ENCODE data around the gene PRKAA2.

The PRKAA2 gene

DNA sequence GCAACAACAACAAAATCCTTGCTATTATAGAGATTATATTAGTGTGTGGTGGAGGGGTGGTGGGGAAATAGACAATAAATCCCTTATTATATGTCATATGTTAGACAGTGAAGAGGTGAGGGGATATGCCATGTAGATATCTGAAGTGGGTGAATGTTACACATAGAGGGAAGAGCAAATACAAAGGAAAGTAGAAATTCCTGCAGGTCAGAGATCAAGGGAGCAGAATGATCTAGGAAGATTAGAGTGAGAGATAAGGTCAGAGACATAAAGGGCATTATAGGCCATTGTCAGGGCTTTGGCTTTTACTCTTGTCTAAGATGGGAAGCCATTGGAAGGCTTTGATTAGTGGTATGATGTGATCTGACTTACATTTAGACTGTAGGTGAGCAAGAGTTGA lies 38.5 kb downstream of the PRKAA2 start:
- DNase-seq (ENCODE audit: low read depth, low spot score) = no peak
- TF ChIP-seq EZH2 (IDR thresholded peaks at IDR 0.05) = no peak
- TF ChIP-seq POLR2AphosphoS5 (IDR thresholded peaks at IDR 0.05; ENCODE audit: borderline replicate concordance, low read depth, low read length) = no peak
- TF ChIP-seq FOXP2 (optimal IDR thresholded peaks at IDR 0.05; ENCODE audit: control extremely low read depth, extremely low read length, insufficient read depth) = no peak
- H3K4me3 ChIP-seq = no peak overlapping the region
- no peaks in the 10 kb centered on the region for H3K9me3 ChIP-seq (ENCODE audit: low read depth, low read length)
- H3K9ac ChIP-seq (ENCODE audit: insufficient read length) = no peak overlapping the region
- H3K27ac ChIP-seq = no peak overlapping the region
- H3K36me3 ChIP-seq (ENCODE audit: insufficient read depth, low read length) = no peaks in the 10 kb centered on the region

GRCh38 chr1:56686169-56686568 lies 41.1 kb downstream of the PRKAA2 start:
- Histone ChIP-seq H3K27ac (no peak overlapping the region), H3K4me3 (no peak overlapping the region), H3K36me3 (ENCODE audit: insufficient read depth, low read length) (no peaks in the 10 kb centered on the region), H3K9ac (ENCODE audit: insufficient read length) (no peak overlapping the region), H3K9me3 (ENCODE audit: low read depth, low read length) (no peaks in the 10 kb centered on the region)
- TF ChIP-seq FOXP2 (optimal IDR thresholded peaks at IDR 0.05; ENCODE audit: control extremely low read depth, extremely low read length, insufficient read depth) = no peak
- DNase-seq (ENCODE audit: low read depth, low spot score) = no peak

- H3K27ac ChIP-seq = no peak overlapping the region
- DNase-seq (ENCODE audit: low read depth, low spot score) = no peak
- no peaks in the 10 kb centered on the region for H3K9me3 ChIP-seq (ENCODE audit: low read depth, low read length)
- H3K4me3 ChIP-seq = no peak overlapping the region
- no peak for TF ChIP-seq POLR2AphosphoS5 (IDR thresholded peaks at IDR 0.05; ENCODE audit: borderline replicate concordance, low read depth, low read length)
- no peaks in the 10 kb centered on the region for H3K36me3 ChIP-seq (ENCODE audit: insufficient read depth, low read length)
- no peak overlapping the region for H3K9ac ChIP-seq (ENCODE audit: insufficient read length)
These were observed 43.5 kb downstream of the PRKAA2 start for GRCh38 chr1:56688522-56689026.

DNA sequence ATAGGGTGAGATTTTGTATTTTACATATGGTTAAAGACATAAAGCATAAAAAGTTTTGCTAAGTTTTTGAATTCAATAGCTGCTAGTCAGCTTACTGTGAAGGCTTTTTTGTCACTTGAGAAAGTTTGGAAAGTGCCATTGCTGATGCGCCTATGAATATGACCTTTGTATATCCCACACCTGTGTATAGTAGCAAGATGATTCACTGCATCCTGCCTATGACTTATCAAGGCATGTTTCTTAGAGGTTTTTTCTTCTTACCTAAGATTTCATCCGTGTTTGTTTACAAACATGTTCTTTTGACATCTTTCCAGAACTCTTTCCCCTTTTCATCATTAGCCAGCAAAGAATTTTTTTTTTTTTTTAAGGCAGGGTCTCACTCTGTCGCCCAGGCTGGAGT lies 51.5 kb downstream of the PRKAA2 start:
- TF ChIP-seq EZH2 (IDR thresholded peaks at IDR 0.05) (no peak), POLR2AphosphoS5 (IDR thresholded peaks at IDR 0.05; ENCODE audit: borderline replicate concordance, low read depth, low read length) (no peak), FOXP2 (optimal IDR thresholded peaks at IDR 0.05; ENCODE audit: control extremely low read depth, extremely low read length, insufficient read depth) (no peak)
- H3K36me3 ChIP-seq (ENCODE audit: insufficient read depth, low read length) = no peaks in the 10 kb centered on the region
- no peaks in the 10 kb centered on the region for H3K9me3 ChIP-seq (ENCODE audit: low read depth, low read length)
- H3K27ac ChIP-seq = no peak overlapping the region
- H3K4me3 ChIP-seq = no peak overlapping the region
- no peak overlapping the region for H3K9ac ChIP-seq (ENCODE audit: insufficient read length)
- DNase-seq (ENCODE audit: low read depth, low spot score) = no peak

GRCh38 chr1:56703747-56704146 lies 58.6 kb downstream of the PRKAA2 start:
- Histone ChIP-seq H3K9ac (ENCODE audit: insufficient read length) (no peak overlapping the region), H3K36me3 (ENCODE audit: insufficient read depth, low read length) (no peaks in the 10 kb centered on the region), H3K9me3 (ENCODE audit: low read depth, low read length) (no peaks in the 10 kb centered on the region), H3K4me3 (no peak overlapping the region), H3K27ac (no peak overlapping the region)
- no peak for DNase-seq (ENCODE audit: low read depth, low spot score)
- TF ChIP-seq FOXP2 (optimal IDR thresholded peaks at IDR 0.05; ENCODE audit: control extremely low read depth, extremely low read length, insufficient read depth) = no peak
- TF ChIP-seq POLR2AphosphoS5 (IDR thresholded peaks at IDR 0.05; ENCODE audit: borderline replicate concordance, low read depth, low read length) = no peak
- no peak for TF ChIP-seq EZH2 (IDR thresholded peaks at IDR 0.05)

- H3K9ac ChIP-seq (ENCODE audit: insufficient read length) = no peak overlapping the region
- DNase-seq (ENCODE audit: low read depth, low spot score) = no peak
- H3K27ac ChIP-seq = no peak overlapping the region
- no peak overlapping the region for H3K4me3 ChIP-seq
- no peaks in the 10 kb centered on the region for H3K36me3 ChIP-seq (ENCODE audit: insufficient read depth, low read length)
- TF ChIP-seq FOXP2 (optimal IDR thresholded peaks at IDR 0.05; ENCODE audit: control extremely low read depth, extremely low read length, insufficient read depth) (no peak), EZH2 (IDR thresholded peaks at IDR 0.05) (no peak), POLR2AphosphoS5 (IDR thresholded peaks at IDR 0.05; ENCODE audit: borderline replicate concordance, low read depth, low read length) (no peak)
- H3K9me3 ChIP-seq (ENCODE audit: low read depth, low read length) = no peaks in the 10 kb centered on the region
These were observed 62.3 kb downstream of the PRKAA2 start for GRCh38 chr1:56707379-56707778.

DNA sequence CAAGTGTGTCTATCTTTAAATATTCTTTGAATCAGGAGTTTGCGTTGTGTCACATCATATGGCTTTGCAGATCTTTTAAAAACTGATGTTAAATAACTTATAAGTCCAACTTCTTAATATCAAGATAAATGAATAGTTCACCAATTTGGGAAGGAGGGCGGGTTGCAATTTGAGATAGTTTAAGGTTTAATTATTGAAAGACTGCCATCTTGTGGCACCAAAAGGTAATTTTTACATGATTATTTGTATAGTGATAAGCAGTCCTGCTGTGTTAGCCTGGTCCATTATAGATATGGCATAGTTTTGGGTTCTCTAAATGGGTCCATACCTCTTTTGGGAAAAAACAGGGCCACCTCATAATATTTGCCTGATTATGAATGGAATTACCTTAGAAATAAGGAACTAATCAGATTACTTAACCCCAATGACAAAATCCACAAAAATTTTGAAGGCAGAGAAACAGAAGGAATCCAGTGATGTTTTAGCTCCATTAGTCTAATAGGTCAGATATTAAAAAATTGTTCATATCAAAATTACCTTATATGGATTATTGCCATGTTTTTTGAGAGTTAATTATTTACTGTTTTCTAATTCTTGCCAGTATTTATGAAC lies 64.3 kb downstream of the PRKAA2 start:
- Histone ChIP-seq H3K27ac (no peak overlapping the region), H3K9me3 (ENCODE audit: low read depth, low read length) (no peaks in the 10 kb centered on the region), H3K4me3 (no peak overlapping the region), H3K36me3 (ENCODE audit: insufficient read depth, low read length) (no peaks in the 10 kb centered on the region), H3K9ac (ENCODE audit: insufficient read length) (no peak overlapping the region)
- TF ChIP-seq POLR2AphosphoS5 (IDR thresholded peaks at IDR 0.05; ENCODE audit: borderline replicate concordance, low read depth, low read length) = no peak
- TF ChIP-seq EZH2 (IDR thresholded peaks at IDR 0.05) = no peak
- TF ChIP-seq FOXP2 (optimal IDR thresholded peaks at IDR 0.05; ENCODE audit: control extremely low read depth, extremely low read length, insufficient read depth) = no peak
- peak; percentile 42 for DNase-seq (ENCODE audit: low read depth, low spot score)

DNA sequence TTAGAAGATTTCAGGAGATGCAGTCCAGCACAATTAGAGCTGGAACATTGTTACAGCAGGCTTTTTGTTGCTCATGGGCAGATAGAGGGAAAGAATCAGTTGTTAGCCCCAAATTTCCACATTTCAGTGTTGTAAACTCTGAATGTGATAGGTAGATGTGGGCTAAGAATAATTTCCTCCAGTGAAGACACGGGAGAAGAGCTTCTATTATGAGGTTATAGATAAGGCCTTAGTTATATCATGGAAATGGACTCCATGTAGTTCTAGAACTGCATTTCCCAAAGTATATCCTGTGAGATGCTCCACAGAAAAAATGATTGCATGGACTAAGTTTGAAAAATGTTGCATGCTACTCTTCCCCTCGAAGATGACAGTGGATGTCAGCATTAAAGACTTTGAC lies 64.9 kb downstream of the PRKAA2 start:
- no peak for DNase-seq (ENCODE audit: low read depth, low spot score)
- no peaks in the 10 kb centered on the region for H3K36me3 ChIP-seq (ENCODE audit: insufficient read depth, low read length)
- no peak overlapping the region for H3K4me3 ChIP-seq
- no peak overlapping the region for H3K27ac ChIP-seq
- TF ChIP-seq FOXP2 (optimal IDR thresholded peaks at IDR 0.05; ENCODE audit: control extremely low read depth, extremely low read length, insufficient read depth) (no peak), EZH2 (IDR thresholded peaks at IDR 0.05) (no peak), POLR2AphosphoS5 (IDR thresholded peaks at IDR 0.05; ENCODE audit: borderline replicate concordance, low read depth, low read length) (no peak)
- no peaks in the 10 kb centered on the region for H3K9me3 ChIP-seq (ENCODE audit: low read depth, low read length)
- H3K9ac ChIP-seq (ENCODE audit: insufficient read length) = no peak overlapping the region

GRCh38 chr1:56710646-56711045 lies 65.5 kb downstream of the PRKAA2 start:
- Histone ChIP-seq H3K9me3 (ENCODE audit: low read depth, low read length) (no peaks in the 10 kb centered on the region), H3K36me3 (ENCODE audit: insufficient read depth, low read length) (no peaks in the 10 kb centered on the region), H3K27ac (no peak overlapping the region), H3K9ac (ENCODE audit: insufficient read length) (no peak overlapping the region), H3K4me3 (no peak overlapping the region)
- DNase-seq (ENCODE audit: low read depth, low spot score) = no peak
- no peak for TF ChIP-seq FOXP2 (optimal IDR thresholded peaks at IDR 0.05; ENCODE audit: control extremely low read depth, extremely low read length, insufficient read depth)
- no peak for TF ChIP-seq EZH2 (IDR thresholded peaks at IDR 0.05)
- TF ChIP-seq POLR2AphosphoS5 (IDR thresholded peaks at IDR 0.05; ENCODE audit: borderline replicate concordance, low read depth, low read length) = no peak

Data from SK-N-MC (cell line).